Measurements from ENCODE around the gene ZNF672. TPM values are rescaled to one million over a fixed set of nuclear protein-coding genes. Genes with fewer than 3 reads are reported as not detected.
"Not testable (repeated sequence)": the region's sequence is repeated elsewhere in the genome, so short reads cannot be mapped to it uniquely, and the experiment has no call there.

ZNF672 gene
- 23.1 and 27.7 TPM in 2 replicates for total RNA-seq (2014; rRNA removed; shearing (Covaris generic))

GRCh38 chr1:248837781-248838356 is at the start of gene ZNF672:
ZNF672 (plus strand) TSS chr1:248838224; CDS start chr1:248847275, 9,051 bp downstream.
- no peaks in the 10 kb centered on the region for H3K27me3 ChIP-seq (replicated peaks)
- H3K4me3 ChIP-seq, result peak within 1 kb of the TSS; percentile 87
- H3K9me3 ChIP-seq (replicated peaks), result no peaks in the 10 kb centered on the region
- peak; percentile 99 for DNase-seq (ENCODE audit: low read depth in 1 of 2, low spot score in 2 of 2)
- H3K36me3 ChIP-seq, result peaks cover 16% of the 10 kb centered on the region
- peaks cover 9% of the 10 kb centered on the region for H3K4me1 ChIP-seq (replicated peaks)
- H3K27ac ChIP-seq, result peak within 1 kb of the TSS; percentile 96

- no peaks in the 10 kb centered on the region for H3K27me3 ChIP-seq (replicated peaks)
- H3K36me3 ChIP-seq, result no peaks in the 10 kb centered on the region
- no peak for DNase-seq (ENCODE audit: low read depth in 1 of 2, low spot score in 2 of 2)
- H3K9me3 ChIP-seq (replicated peaks), result no peaks in the 10 kb centered on the region
- no peak overlapping the region for H3K27ac ChIP-seq
- H3K4me3 ChIP-seq, result no peak overlapping the region
- H3K4me1 ChIP-seq (replicated peaks), result no peaks in the 10 kb centered on the region
Measured at GRCh38 chr1:248788327-248788726, 49.7 kb upstream of the ZNF672 start.

- not testable (repeated sequence) for H3K4me3 ChIP-seq; DNase-seq (ENCODE audit: low read depth in 1 of 2, low spot score in 2 of 2); H3K9me3 ChIP-seq (replicated peaks); H3K4me1 ChIP-seq (replicated peaks); H3K27me3 ChIP-seq (replicated peaks); H3K36me3 ChIP-seq; H3K27ac ChIP-seq
Measured at GRCh38 chr1:248789337-248789736, 48.7 kb upstream of the ZNF672 start.

GRCh38 chr1:248790456-248790855 is 47.6 kb upstream of the ZNF672 start:
- Histone ChIP-seq H3K36me3 (no peaks in the 10 kb centered on the region), H3K27me3 (replicated peaks) (no peaks in the 10 kb centered on the region), H3K4me1 (replicated peaks) (no peaks in the 10 kb centered on the region), H3K9me3 (replicated peaks) (no peaks in the 10 kb centered on the region), H3K27ac (no peak overlapping the region), H3K4me3 (no peak overlapping the region)
- DNase-seq (ENCODE audit: low read depth in 1 of 2, low spot score in 2 of 2), result no peak

- no peaks in the 10 kb centered on the region for H3K36me3 ChIP-seq
Measured at GRCh38 chr1:248791010-248791409, 47.0 kb upstream of the ZNF672 start.

GRCh38 chr1:248792342-248792741 is 45.7 kb upstream of the ZNF672 start:
- no peak overlapping the region for H3K4me3 ChIP-seq
- H3K4me1 ChIP-seq (replicated peaks), result no peaks in the 10 kb centered on the region
- H3K27me3 ChIP-seq (replicated peaks), result no peaks in the 10 kb centered on the region
- H3K9me3 ChIP-seq (replicated peaks), result no peaks in the 10 kb centered on the region
- H3K36me3 ChIP-seq, result no peaks in the 10 kb centered on the region
- DNase-seq (ENCODE audit: low read depth in 1 of 2, low spot score in 2 of 2), result no peak
- H3K27ac ChIP-seq, result no peak overlapping the region

More at GRCh38 chr1:248791010-248791409, 47.0 kb upstream of the ZNF672 start:
- Histone ChIP-seq H3K4me1 (replicated peaks) (no peaks in the 10 kb centered on the region), H3K9me3 (replicated peaks) (no peaks in the 10 kb centered on the region), H3K27me3 (replicated peaks) (no peaks in the 10 kb centered on the region), H3K4me3 (no peak overlapping the region), H3K27ac (no peak overlapping the region)
- DNase-seq (ENCODE audit: low read depth in 1 of 2, low spot score in 2 of 2), result no peak

- H3K4me1 ChIP-seq (replicated peaks), result no peaks in the 10 kb centered on the region
- no peak overlapping the region for H3K4me3 ChIP-seq
- no peaks in the 10 kb centered on the region for H3K27me3 ChIP-seq (replicated peaks)
- H3K9me3 ChIP-seq (replicated peaks), result no peaks in the 10 kb centered on the region
- no peaks in the 10 kb centered on the region for H3K36me3 ChIP-seq
- H3K27ac ChIP-seq, result no peak overlapping the region
- DNase-seq (ENCODE audit: low read depth in 1 of 2, low spot score in 2 of 2), result no peak
Measured at GRCh38 chr1:248793592-248793991, 44.4 kb upstream of the ZNF672 start.

GRCh38 chr1:248794663-248795062 is 43.4 kb upstream of the ZNF672 start:
- DNase-seq (ENCODE audit: low read depth in 1 of 2, low spot score in 2 of 2); H3K27ac ChIP-seq; H3K36me3 ChIP-seq; H3K4me1 ChIP-seq (replicated peaks); H3K4me3 ChIP-seq; H3K27me3 ChIP-seq (replicated peaks); H3K9me3 ChIP-seq (replicated peaks): not testable (repeated sequence)

- Histone ChIP-seq H3K4me1 (replicated peaks) (no peaks in the 10 kb centered on the region), H3K4me3 (no peak overlapping the region)
Measured at GRCh38 chr1:248798791-248799190, 39.2 kb upstream of the ZNF672 start.

GRCh38 chr1:248800459-248800858 is 37.6 kb upstream of the ZNF672 start:
- Histone ChIP-seq H3K9me3 (replicated peaks) (no peaks in the 10 kb centered on the region), H3K27me3 (replicated peaks) (no peaks in the 10 kb centered on the region), H3K4me3 (no peak overlapping the region), H3K4me1 (replicated peaks) (no peaks in the 10 kb centered on the region), H3K27ac (no peak overlapping the region), H3K36me3 (no peaks in the 10 kb centered on the region)
- no peak for DNase-seq (ENCODE audit: low read depth in 1 of 2, low spot score in 2 of 2)

More at GRCh38 chr1:248798791-248799190, 39.2 kb upstream of the ZNF672 start:
- H3K9me3 ChIP-seq (replicated peaks), result no peaks in the 10 kb centered on the region
- no peak overlapping the region for H3K27ac ChIP-seq
- H3K36me3 ChIP-seq, result no peaks in the 10 kb centered on the region
- DNase-seq (ENCODE audit: low read depth in 1 of 2, low spot score in 2 of 2), result no peak
- H3K27me3 ChIP-seq (replicated peaks), result no peaks in the 10 kb centered on the region

- Histone ChIP-seq H3K4me3 (no peak overlapping the region), H3K4me1 (replicated peaks) (no peaks in the 10 kb centered on the region), H3K9me3 (replicated peaks) (no peaks in the 10 kb centered on the region), H3K27ac (no peak overlapping the region), H3K36me3 (no peaks in the 10 kb centered on the region; the same call in 1 of the 2 replicates), H3K27me3 (replicated peaks) (no peaks in the 10 kb centered on the region)
- no peak for DNase-seq (ENCODE audit: low read depth in 1 of 2, low spot score in 2 of 2)
Measured at GRCh38 chr1:248802454-248802853, 35.6 kb upstream of the ZNF672 start.

GRCh38 chr1:248803501-248803900 is 34.5 kb upstream of the ZNF672 start:
- not testable (repeated sequence) for H3K27ac ChIP-seq; H3K4me3 ChIP-seq; H3K4me1 ChIP-seq (replicated peaks); H3K27me3 ChIP-seq (replicated peaks); H3K9me3 ChIP-seq (replicated peaks); H3K36me3 ChIP-seq; DNase-seq (ENCODE audit: low read depth in 1 of 2, low spot score in 2 of 2)

GRCh38 chr1:248804771-248805681 is 33.0 kb upstream of the ZNF672 start:
- H3K9me3 ChIP-seq (replicated peaks), result no peaks in the 10 kb centered on the region
- H3K36me3 ChIP-seq, result no peaks in the 10 kb centered on the region; the same call in 1 of the 2 replicates
- no peaks in the 10 kb centered on the region for H3K4me1 ChIP-seq (replicated peaks)
- H3K4me3 ChIP-seq, result no peak overlapping the region
- DNase-seq (ENCODE audit: low read depth in 1 of 2, low spot score in 2 of 2), result peak in 1 of 2 experiments; percentile 26
- no peaks in the 10 kb centered on the region for H3K27me3 ChIP-seq (replicated peaks)
- no peak overlapping the region for H3K27ac ChIP-seq

- H3K4me1 ChIP-seq (replicated peaks), result peaks cover 5% of the 10 kb centered on the region
- no peak overlapping the region for H3K27ac ChIP-seq
- H3K9me3 ChIP-seq (replicated peaks), result no peaks in the 10 kb centered on the region
- peak in 1 of 2 experiments; percentile 5 for DNase-seq (ENCODE audit: low read depth in 1 of 2, low spot score in 2 of 2)
- H3K4me3 ChIP-seq, result no peak overlapping the region
- H3K27me3 ChIP-seq (replicated peaks), result no peaks in the 10 kb centered on the region
- H3K36me3 ChIP-seq, result peaks cover 4% of the 10 kb centered on the region
Measured at GRCh38 chr1:248805876-248806275, 32.1 kb upstream of the ZNF672 start.

All from SJSA1 (cell line).